ENCODE data around the gene PTPRE.
"Not testable (repeated sequence)": the region's sequence is repeated elsewhere in the genome, so short reads cannot be mapped to it uniquely, and the experiment has no call there.

PTPRE gene

GRCh38 chr10:128081720-128082119 lies 174.8 kb downstream of the PTPRE start:
- no peak for DNase-seq

GRCh38 chr10:128083191-128083895 lies 176.4 kb downstream of the PTPRE start:
- no peak for DNase-seq

DNA sequence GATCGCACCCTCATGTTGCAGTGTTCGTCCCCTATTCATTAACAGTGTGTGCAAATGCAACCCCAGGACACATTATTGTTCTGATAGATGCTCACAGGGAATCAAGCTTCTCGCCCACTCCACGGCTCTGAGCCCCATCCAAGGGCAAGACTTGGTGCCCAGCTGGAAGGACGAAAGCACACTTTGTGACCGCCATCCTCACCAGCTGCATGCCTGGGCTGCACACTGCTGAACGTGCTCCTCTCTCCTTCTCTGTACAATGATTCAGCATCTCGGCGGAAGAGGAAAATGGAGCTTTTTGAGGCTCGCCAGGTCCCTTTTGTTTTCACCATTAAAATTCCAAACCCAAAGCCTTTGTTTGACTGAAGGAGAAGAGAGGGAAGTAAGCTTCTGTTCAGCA lies 177.5 kb downstream of the PTPRE start:
- DNase-seq: no peak

DNA sequence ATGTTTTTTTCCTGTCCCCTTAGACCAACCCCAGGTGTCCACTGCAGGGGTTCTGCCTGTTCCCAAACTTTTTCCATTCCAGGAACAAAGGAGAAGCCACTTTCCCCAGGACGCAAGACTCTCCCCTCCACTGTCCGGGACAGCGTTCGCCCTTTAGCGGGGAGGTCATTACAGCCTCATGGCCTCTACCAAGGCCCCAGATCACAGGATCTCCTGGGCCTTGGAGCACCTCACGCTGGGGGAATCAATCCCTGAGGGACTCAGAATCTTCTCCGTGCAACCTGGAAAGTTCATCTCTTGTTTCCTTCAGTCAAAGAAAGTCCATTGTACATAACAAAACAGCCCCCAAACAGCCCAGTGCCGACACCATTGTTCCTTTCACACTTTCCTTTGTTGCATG lies 178.1 kb downstream of the PTPRE start:
- DNase-seq: no peak

DNA sequence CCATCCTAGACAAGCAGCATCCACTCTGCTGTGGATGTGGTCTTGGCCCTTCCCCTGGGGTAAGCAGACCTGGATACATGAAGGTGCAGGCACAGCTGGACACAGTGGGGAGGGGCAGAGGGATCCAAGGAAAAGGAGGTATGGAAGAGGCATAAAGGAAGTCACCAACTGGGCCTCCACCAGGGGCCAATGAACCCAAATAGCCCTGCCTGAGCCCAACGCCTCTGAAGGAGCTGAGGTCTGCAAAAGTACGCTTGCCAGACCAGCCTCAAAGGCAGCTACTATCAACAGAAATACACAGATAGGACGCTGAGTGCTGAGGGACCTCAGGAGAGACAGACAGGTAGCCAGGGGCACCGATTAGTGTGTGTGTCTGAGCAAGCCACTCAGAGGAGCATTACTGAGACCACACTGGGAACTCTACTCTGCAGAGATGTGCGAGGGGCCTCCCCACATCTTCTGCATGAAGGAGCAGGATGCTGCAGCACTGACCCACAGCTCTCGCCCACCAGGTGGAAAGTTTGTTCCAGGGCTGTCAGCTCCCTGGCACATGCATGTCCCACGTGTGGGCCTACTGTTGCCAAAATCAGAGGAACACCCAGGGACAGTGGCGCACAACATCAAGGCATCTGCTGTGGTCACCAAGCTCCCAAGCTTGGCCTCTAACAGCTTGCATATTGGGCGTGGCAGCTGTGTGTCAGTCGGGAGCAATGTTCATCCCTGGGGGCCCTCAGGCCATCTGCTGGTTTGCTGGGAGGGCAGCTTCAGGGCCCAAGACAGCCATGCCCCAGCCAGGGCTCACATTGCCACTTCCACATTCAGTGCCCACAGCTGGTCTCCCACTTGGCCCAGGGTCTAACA lies 179.3 kb downstream of the PTPRE start:
- no peak for DNase-seq

GRCh38 chr10:128087146-128087883 lies 180.4 kb downstream of the PTPRE start:
- DNase-seq: no peak

GRCh38 chr10:128087884-128088709 lies 181.2 kb downstream of the PTPRE start:
- no peak for DNase-seq

DNA sequence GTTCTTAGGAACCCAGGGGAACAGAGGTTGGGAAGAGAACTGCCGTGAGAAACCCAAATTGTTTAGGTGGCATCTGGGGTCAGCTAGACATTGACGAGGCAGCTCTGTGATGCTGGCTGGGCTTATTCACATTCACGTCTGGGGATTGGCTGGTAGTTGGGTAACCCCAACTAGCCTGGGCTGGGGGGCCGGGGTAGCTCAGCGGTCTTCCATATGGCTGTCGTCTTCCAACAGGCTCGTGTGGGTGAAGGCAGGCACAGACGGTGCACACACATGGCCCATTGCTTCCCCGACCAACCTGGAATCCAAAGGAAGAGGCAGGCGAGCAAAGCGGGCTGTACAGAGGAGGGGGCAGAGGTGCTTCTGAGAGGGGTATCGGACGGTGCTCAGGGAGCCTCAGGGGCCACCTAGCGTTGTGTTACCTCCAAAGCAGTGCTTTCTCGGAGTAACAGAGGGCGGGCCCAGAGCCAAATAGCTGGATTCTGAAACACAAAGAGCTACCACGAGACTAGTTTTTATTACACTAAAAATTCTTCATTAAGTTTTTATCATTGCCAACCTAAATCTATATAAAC lies 184.8 kb downstream of the PTPRE start:
- no peak for DNase-seq

DNA sequence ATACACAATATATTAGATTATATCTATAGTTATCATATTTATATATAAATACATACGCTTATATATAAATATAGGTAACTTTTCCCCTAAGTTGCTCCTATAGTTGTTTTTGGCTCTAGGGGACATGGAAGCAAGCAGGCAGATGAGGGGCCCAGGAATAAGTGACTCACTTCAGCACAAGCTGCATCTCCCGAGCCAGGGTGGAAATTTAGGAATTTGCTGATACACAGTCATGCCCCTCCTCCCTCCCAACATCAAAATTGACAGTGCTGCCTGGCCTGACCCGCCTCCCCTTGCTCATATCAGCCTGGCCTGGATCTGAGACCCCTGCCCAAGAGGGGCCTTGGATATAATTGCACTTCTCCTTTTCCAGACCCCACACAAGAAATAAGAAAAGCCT lies 185.6 kb downstream of the PTPRE start:
- no peak for DNase-seq

GRCh38 chr10:128094596-128094995 lies 187.7 kb downstream of the PTPRE start:
- not testable (repeated sequence) for DNase-seq

DNA sequence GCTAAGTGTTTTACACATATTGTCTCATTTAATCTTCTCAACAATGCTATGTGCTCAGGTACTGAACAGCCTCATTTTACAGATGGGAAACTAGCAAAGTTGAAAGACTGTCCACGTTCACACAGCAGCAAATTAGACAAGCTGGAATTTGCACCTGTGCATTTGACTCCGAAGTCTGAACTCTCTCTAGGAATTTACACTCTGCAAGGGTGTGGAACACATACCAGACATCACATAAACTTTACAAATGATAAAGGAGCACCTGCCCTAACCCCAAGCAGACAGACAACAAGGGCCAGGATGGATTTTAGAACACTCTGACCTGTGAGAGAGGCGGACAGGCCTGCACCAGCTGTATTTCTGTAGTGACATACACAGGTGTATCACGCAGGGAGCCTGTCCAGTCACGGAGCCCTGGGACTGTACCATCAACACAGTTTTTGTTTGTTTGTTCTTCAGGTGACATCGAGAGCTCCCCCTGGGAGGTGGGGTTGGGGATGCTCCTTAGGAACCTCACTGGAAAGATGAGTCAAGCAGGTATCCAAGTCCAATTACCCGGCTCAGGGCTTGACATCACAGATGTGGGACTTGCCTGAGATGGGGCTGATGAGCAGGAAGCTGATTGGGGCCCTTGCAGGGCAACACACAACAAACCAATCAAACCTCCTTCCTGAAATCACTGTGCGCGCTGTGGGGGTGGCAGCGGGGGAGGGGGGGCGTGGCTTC lies 188.3 kb downstream of the PTPRE start:
- DNase-seq: no peak

DNA sequence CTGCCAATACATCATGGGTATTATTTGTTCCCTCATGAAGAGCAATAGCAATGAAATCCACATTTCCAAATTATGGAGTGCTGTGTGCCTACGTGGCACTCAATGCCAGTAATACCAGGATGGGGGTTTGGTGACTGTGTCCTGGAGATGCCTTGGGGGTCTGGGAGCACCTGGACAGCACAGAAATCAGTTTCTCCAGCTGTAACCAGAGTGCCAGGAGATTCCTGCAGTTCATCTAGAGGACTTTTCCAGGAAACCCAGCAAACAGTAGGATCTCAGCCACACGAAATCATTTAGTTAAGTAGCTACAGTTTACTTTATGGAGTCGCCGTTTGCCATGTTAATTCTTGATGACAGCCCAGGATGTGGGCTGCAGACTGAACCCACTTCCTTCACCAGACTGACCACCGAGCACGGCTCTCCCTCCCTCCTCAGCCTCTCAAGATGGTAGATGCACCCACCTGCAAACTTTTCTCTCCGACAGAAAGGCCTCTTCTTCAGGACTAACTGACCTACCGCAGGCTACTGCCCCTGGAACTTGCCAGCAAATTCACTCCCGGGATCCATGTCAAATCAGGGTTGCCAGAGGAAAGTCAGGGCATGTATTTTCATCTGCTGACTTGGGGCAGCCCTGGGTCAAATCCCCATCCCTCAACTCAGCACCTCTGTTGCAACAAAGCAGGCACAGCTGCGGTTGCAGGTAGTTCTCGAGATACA lies 189.0 kb downstream of the PTPRE start:
- no peak for DNase-seq

DNA sequence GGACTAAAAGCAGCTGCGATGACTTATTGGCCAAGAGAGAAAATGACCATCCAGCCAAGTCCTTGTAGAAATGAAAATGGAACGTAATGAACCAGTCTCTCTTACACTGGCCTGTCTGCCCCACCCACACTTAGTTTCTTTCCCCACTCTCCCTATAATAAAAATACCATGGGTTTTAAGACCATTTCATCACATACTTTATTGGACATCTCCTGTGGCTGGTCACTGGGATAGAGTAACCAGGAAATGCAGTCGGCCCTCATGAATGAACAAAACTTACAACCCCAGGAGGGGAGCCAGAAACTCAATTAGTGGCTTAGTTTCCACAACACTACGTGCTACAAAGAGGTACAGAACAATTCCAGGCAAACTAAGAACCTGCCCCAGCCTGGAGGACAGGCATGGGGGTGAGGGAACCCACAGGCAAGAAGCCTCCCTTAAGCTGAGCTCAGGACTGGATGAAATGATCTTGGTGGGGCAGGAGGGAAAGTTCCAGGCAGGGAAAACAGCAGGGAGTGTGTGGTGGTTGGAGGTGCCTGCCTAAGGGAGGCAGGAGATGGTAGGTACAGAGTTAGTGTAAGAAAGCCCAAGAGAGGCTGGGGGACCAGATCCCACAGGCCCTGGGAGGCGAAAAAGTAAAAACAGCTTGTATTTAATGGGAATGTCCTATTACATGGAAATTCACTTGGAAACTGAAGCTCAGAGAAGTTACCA lies 189.7 kb downstream of the PTPRE start:
- DNase-seq: no peak

- no peak for DNase-seq
Measured at GRCh38 chr10:128097783-128098182, 190.9 kb downstream of the PTPRE start.

GRCh38 chr10:128098631-128099030 lies 191.7 kb downstream of the PTPRE start:
- DNase-seq: no peak

GRCh38 chr10:128099901-128100300 lies 193.0 kb downstream of the PTPRE start:
- DNase-seq: no peak

DNA sequence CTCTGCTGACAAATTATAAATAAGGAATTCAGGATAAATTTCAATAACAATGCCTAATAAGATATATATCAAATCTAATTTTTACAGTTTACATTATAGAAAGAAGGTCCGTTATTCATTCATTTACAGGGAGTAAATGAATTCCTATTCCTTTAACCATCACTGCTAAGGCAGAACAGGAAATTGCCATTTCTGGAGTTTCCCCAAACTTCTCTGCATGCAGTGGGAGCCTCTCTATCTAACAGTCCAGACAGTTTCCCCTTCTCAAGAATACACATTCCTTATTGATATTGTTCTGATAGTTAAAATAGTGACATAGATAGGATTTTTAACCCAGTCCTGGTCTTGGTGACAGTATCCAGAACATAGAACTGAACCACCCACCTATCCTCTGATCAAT lies 195.0 kb downstream of the PTPRE start:
- no peak for DNase-seq

- no peak for DNase-seq
Measured at GRCh38 chr10:128102480-128103228, 195.8 kb downstream of the PTPRE start.

DNA sequence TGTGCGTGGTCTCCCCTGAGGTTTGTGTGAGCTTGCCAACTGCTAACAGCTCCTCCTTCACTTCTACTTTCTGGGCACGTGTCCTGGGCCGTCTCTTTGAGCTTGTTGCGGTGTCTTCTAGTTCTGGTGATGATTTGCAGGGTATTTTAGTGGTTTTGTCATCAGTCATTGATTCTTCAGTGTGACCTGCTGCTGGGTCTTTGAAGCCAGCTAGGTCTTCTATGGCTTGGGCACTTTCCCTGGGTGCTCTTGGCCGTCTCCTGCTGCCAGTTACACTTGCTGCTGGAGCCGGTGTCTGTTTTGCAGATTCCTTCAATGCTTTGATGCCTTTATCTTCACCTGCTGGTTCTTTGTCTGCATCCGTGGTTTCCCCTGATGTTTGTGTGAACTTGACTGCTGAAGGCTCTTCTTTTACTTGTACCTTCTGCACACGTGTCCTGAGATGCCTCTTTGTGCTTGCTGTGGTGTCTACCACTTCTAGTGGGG lies 196.4 kb downstream of the PTPRE start:
- DNase-seq: no peak

Measured in GDM1 (cell line).